Measurements from ENCODE around the gene PKD1L1.
"Not testable (repeated sequence)": the region's sequence is repeated elsewhere in the genome, so short reads cannot be mapped to it uniquely, and the experiment has no call there.

The PKD1L1 gene

GRCh38 chr7:47936323-47936722, 11.9 kb downstream of the PKD1L1 start:
- H3K4me3 ChIP-seq (ENCODE audit: low read length) = no peak overlapping the region
- H3K36me3 ChIP-seq (ENCODE audit: control insufficient read depth, insufficient read depth, low read length, severe bottlenecking) = no peaks in the 10 kb centered on the region
- no peaks in the 10 kb centered on the region for H3K9me3 ChIP-seq (ENCODE audit: control insufficient read depth, low read length)
- no peak overlapping the region for H3K9ac ChIP-seq (ENCODE audit: low read length)
- H3K27me3 ChIP-seq (replicated peaks; ENCODE audit: control insufficient read depth, insufficient read depth, low read length) = no peaks in the 10 kb centered on the region
- no peak for DNase-seq (ENCODE audit: low read depth)
- peaks cover 25% of the 10 kb centered on the region for H3K4me1 ChIP-seq (ENCODE audit: control insufficient read depth, insufficient read depth, low read length)

DNA sequence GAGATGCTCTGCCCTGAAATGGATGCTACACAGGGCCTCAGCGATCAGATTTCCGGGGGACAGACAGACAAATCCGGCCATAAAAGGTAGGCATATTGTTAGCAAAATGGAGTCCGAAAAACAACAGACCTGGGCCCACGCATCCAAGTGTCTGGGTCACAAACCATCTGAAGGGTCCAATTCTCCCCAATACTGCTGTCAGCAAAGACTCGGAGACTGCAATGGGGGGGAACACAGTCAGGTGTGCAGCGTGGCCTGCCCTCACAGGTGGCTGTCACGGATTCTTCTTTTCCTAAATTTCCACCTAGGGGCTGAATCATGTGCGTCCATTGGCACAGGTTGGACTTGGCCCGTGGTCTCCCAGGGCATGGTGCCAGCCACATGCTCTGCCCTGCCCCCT, 12.9 kb downstream of the PKD1L1 start:
- no peak overlapping the region for H3K4me3 ChIP-seq (ENCODE audit: low read length)
- no peak overlapping the region for H3K9ac ChIP-seq (ENCODE audit: low read length)
- H3K9me3 ChIP-seq (ENCODE audit: control insufficient read depth, low read length) = no peaks in the 10 kb centered on the region
- peaks cover 19% of the 10 kb centered on the region for H3K4me1 ChIP-seq (ENCODE audit: control insufficient read depth, insufficient read depth, low read length)
- H3K27me3 ChIP-seq (replicated peaks; ENCODE audit: control insufficient read depth, insufficient read depth, low read length) = no peaks in the 10 kb centered on the region
- H3K36me3 ChIP-seq (ENCODE audit: control insufficient read depth, insufficient read depth, low read length, severe bottlenecking) = no peaks in the 10 kb centered on the region
- no peak for DNase-seq (ENCODE audit: low read depth)

DNA sequence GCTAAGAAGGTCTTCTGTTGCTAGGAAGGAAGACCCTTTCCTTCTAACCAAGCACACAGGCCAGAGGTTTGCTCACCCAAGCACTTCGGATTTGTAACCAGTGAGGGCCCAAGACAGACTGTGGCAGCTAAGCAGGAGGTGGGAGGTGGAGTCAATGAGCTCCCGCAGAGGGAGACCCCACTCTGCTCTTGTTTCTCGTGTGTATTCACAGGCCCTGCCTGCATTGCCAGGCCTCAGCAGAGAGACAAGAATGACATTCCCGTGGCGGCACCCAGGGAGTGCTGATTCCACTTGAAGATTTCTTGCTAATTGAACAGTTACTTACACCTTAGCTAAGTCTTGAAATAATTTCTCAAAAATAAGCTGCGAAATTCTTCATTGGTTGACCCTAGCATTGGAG, 13.4 kb downstream of the PKD1L1 start:
- H3K27me3 ChIP-seq (replicated peaks; ENCODE audit: control insufficient read depth, insufficient read depth, low read length) = no peaks in the 10 kb centered on the region
- DNase-seq (ENCODE audit: low read depth) = no peak
- H3K4me1 ChIP-seq (ENCODE audit: control insufficient read depth, insufficient read depth, low read length) = peaks cover 17% of the 10 kb centered on the region
- H3K9me3 ChIP-seq (ENCODE audit: control insufficient read depth, low read length) = no peaks in the 10 kb centered on the region
- H3K4me3 ChIP-seq (ENCODE audit: low read length) = no peak overlapping the region
- no peak overlapping the region for H3K9ac ChIP-seq (ENCODE audit: low read length)
- no peaks in the 10 kb centered on the region for H3K36me3 ChIP-seq (ENCODE audit: control insufficient read depth, insufficient read depth, low read length, severe bottlenecking)

DNA sequence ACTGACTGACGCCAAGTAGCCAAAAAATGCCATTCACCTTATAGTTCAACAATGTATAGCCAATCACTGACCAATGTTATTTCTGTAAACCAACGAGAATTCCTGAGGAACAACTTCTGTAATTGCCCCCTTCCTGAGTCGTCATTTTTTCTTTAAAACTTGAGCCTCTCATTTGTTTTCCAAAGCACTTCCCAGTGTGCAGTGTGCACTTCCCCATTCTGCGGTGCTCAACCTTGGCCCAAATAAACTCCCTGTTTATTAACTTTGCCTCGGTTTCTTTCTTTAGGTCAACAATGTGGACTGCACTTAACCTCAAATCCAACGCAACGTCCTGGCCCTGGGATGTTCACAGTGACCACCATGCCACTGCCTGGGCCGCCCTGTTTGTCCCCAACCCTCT, 15.1 kb downstream of the PKD1L1 start:
- H3K36me3 ChIP-seq (ENCODE audit: control insufficient read depth, insufficient read depth, low read length, severe bottlenecking) = no peaks in the 10 kb centered on the region
- no peak overlapping the region for H3K4me3 ChIP-seq (ENCODE audit: low read length)
- no peaks in the 10 kb centered on the region for H3K27me3 ChIP-seq (replicated peaks; ENCODE audit: control insufficient read depth, insufficient read depth, low read length)
- DNase-seq (ENCODE audit: low read depth) = no peak
- no peaks in the 10 kb centered on the region for H3K9me3 ChIP-seq (ENCODE audit: control insufficient read depth, low read length)
- no peak overlapping the region for H3K9ac ChIP-seq (ENCODE audit: low read length)
- H3K4me1 ChIP-seq (ENCODE audit: control insufficient read depth, insufficient read depth, low read length) = peaks cover 17% of the 10 kb centered on the region

- no peak overlapping the region for H3K4me3 ChIP-seq (ENCODE audit: low read length)
- peaks cover 17% of the 10 kb centered on the region for H3K4me1 ChIP-seq (ENCODE audit: control insufficient read depth, insufficient read depth, low read length)
- H3K9ac ChIP-seq (ENCODE audit: low read length) = no peak overlapping the region
Observed at GRCh38 chr7:47932466-47933037, 15.7 kb downstream of the PKD1L1 start.

GRCh38 chr7:47932016-47932415, 16.2 kb downstream of the PKD1L1 start:
- DNase-seq (ENCODE audit: low read depth) = peak; percentile 55
- no peaks in the 10 kb centered on the region for H3K27me3 ChIP-seq (replicated peaks; ENCODE audit: control insufficient read depth, insufficient read depth, low read length)
- H3K9me3 ChIP-seq (ENCODE audit: control insufficient read depth, low read length) = no peaks in the 10 kb centered on the region
- H3K4me3 ChIP-seq (ENCODE audit: low read length) = no peak overlapping the region
- H3K4me1 ChIP-seq (ENCODE audit: control insufficient read depth, insufficient read depth, low read length) = peaks cover 17% of the 10 kb centered on the region
- no peaks in the 10 kb centered on the region for H3K36me3 ChIP-seq (ENCODE audit: control insufficient read depth, insufficient read depth, low read length, severe bottlenecking)
- H3K9ac ChIP-seq (ENCODE audit: low read length) = peak overlapping the region; percentile 28

More at GRCh38 chr7:47932466-47933037, 15.7 kb downstream of the PKD1L1 start:
- no peaks in the 10 kb centered on the region for H3K36me3 ChIP-seq (ENCODE audit: control insufficient read depth, insufficient read depth, low read length, severe bottlenecking)
- no peak for DNase-seq (ENCODE audit: low read depth)
- H3K27me3 ChIP-seq (replicated peaks; ENCODE audit: control insufficient read depth, insufficient read depth, low read length) = no peaks in the 10 kb centered on the region
- no peaks in the 10 kb centered on the region for H3K9me3 ChIP-seq (ENCODE audit: control insufficient read depth, low read length)

DNA sequence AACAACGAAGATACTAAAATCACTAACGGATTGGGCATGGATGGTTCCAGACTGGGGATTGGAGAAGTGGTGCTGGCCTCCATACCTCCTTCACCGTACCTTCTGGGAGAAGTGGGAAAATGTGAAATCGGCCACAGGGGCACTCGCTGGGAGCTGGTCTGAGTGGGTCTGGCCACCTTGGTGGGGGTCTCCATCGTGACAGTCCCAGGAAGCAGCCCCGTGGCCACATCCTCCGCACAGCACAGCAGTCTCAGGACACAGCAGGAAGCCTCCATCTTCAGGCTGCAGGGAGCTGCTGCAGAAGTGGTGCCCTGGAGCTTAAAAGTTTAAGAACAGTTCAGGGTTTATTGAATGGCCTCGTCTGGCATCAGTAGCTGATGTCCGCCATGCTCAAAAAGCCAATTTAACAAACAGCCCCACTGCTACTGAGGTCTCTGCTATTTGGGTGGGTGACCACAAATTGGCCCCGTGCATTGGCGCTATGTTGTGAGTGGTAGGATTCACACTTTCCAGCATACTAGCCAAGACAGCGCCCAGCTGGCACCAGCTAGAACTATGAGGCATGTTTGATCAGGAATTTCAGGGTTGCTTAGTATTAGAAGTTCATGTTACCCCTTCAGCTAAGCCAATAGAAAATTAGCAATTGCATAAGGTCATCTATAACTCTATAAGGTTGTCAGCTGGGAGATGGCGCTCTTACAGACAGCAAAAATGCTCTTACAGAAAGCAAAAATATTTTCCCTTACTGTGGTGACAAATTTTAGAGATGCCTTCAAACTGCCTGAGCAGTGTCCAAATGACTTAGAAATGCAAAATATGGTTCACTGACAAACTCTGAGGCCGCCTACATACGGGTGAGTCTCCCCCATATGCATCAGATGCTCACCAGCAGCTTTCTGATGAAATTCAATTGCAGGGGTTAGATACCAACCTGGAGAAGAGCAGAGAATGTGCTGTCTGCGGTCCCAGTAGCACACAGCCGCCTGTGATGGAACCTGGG, 17.0 kb downstream of the PKD1L1 start:
- Histone ChIP-seq H3K27me3 (replicated peaks; ENCODE audit: control insufficient read depth, insufficient read depth, low read length) (no peaks in the 10 kb centered on the region), H3K4me1 (ENCODE audit: control insufficient read depth, insufficient read depth, low read length) (peaks cover 17% of the 10 kb centered on the region), H3K36me3 (ENCODE audit: control insufficient read depth, insufficient read depth, low read length, severe bottlenecking) (no peaks in the 10 kb centered on the region), H3K9me3 (ENCODE audit: control insufficient read depth, low read length) (no peaks in the 10 kb centered on the region), H3K4me3 (ENCODE audit: low read length) (no peak overlapping the region), H3K9ac (ENCODE audit: low read length) (peak overlapping the region; percentile 28)
- DNase-seq (ENCODE audit: low read depth) = no peak

DNA sequence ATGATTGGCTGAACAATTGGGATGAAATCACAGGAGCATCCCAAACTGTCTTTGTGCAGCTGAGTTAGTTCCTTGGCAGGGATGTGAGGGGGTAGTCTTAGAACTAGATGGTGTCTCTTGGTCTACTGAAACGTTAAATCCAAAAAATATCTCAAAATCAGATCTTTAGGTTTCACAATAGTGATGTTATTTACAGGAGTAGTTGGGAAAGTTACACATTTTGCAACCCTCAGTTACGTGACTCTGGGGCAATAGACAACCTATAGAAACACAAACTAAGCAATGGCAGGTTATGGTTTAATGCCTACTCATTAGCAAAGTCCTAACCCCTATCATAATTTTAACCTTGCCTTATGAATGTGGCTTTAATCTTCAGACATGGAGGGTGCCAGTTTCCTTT, 24.0 kb downstream of the PKD1L1 start:
- Histone ChIP-seq H3K9me3 (ENCODE audit: control insufficient read depth, low read length) (no peaks in the 10 kb centered on the region), H3K4me1 (ENCODE audit: control insufficient read depth, insufficient read depth, low read length) (peaks cover 14% of the 10 kb centered on the region), H3K9ac (ENCODE audit: low read length) (no peak overlapping the region), H3K36me3 (ENCODE audit: control insufficient read depth, insufficient read depth, low read length, severe bottlenecking) (no peaks in the 10 kb centered on the region), H3K4me3 (ENCODE audit: low read length) (no peak overlapping the region), H3K27me3 (replicated peaks; ENCODE audit: control insufficient read depth, insufficient read depth, low read length) (no peaks in the 10 kb centered on the region)
- DNase-seq (ENCODE audit: low read depth) = no peak

DNA sequence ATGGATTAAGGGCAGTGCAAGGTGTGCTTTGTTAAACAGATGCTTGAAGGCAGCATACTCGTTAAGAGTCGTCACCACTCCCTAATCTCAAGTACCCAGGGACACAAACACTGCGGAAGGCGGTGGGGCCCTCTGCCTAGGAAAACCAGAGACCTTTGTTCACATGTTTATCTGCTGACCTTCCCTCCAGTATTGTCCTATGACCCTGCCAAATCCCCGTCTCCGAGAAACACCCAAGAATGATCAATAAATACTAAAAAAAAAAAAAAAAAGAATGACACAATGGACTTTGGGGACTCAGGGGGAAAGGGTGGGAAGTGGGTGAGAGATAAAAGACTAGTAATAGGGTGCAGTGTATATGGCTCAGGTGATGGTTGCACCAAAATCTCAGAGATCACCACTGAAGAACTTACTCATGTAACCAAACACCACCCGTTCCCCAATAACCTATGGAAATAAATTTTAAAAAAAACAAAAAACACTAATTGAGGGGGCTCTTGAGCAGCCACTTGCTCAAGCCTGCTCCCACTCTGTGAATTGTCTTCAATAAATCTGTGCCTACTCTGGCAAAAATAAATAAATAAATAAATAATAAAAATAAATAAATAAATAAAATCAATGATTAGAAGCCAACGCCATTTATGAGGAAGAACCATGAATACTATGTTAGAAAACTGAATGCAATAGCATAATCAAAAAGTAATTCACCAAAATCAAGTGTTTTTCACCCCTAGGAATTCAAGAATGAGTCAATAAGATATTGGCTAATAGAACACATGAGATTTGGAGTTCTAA, 25.0 kb downstream of the PKD1L1 start:
- H3K9me3 ChIP-seq (ENCODE audit: control insufficient read depth, low read length); H3K4me3 ChIP-seq (ENCODE audit: low read length); H3K9ac ChIP-seq (ENCODE audit: low read length); H3K27me3 ChIP-seq (replicated peaks; ENCODE audit: control insufficient read depth, insufficient read depth, low read length); DNase-seq (ENCODE audit: low read depth); H3K36me3 ChIP-seq (ENCODE audit: control insufficient read depth, insufficient read depth, low read length, severe bottlenecking): not testable (repeated sequence)
- H3K4me1 ChIP-seq (ENCODE audit: control insufficient read depth, insufficient read depth, low read length) = peaks cover 14% of the 10 kb centered on the region

- not testable (repeated sequence) for DNase-seq (ENCODE audit: low read depth); H3K27me3 ChIP-seq (replicated peaks; ENCODE audit: control insufficient read depth, insufficient read depth, low read length); H3K36me3 ChIP-seq (ENCODE audit: control insufficient read depth, insufficient read depth, low read length, severe bottlenecking); H3K9ac ChIP-seq (ENCODE audit: low read length); H3K4me1 ChIP-seq (ENCODE audit: control insufficient read depth, insufficient read depth, low read length); H3K4me3 ChIP-seq (ENCODE audit: low read length); H3K9me3 ChIP-seq (ENCODE audit: control insufficient read depth, low read length)
Observed at GRCh38 chr7:47916514-47916913, 31.8 kb downstream of the PKD1L1 start.

DNA sequence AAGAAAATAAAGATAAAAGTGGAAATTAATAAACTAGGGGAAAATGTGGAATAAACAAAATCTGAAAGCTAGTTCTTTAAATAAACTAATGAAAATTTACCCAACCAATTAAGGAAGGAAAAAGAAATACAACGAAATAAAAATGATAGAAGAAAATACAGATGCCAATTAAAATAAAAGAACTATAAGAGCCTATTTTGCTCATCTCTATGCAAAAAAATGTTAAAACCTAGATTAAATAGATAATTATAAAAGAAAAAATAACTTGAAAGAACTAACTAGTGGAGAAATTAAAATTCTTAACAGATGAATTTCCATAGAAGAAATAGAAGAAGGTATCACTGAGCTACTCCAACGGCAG, 32.7 kb downstream of the PKD1L1 start:
- H3K9me3 ChIP-seq (ENCODE audit: control insufficient read depth, low read length) = peaks cover 4% of the 10 kb centered on the region
- no peak for DNase-seq (ENCODE audit: low read depth)
- H3K9ac ChIP-seq (ENCODE audit: low read length) = no peak overlapping the region
- H3K4me1 ChIP-seq (ENCODE audit: control insufficient read depth, insufficient read depth, low read length) = peaks cover 8% of the 10 kb centered on the region
- no peaks in the 10 kb centered on the region for H3K27me3 ChIP-seq (replicated peaks; ENCODE audit: control insufficient read depth, insufficient read depth, low read length)
- no peaks in the 10 kb centered on the region for H3K36me3 ChIP-seq (ENCODE audit: control insufficient read depth, insufficient read depth, low read length, severe bottlenecking)
- H3K4me3 ChIP-seq (ENCODE audit: low read length) = no peak overlapping the region
